ENCODE data around the gene SLCO3A1.
A peak's percentile ranks its signal among the peaks of the same experiment; 100 is the strongest.

The SLCO3A1 gene

GRCh38 chr15:92163641-92164040 is 310.1 kb downstream of the SLCO3A1 start:
- TF ChIP-seq CTCF (IDR thresholded peaks at IDR 0.05; ENCODE audit: insufficient read depth, low read length, missing control alignments), result no peak
- no peak overlapping the region for H3K4me3 ChIP-seq (ENCODE audit: low read depth, low read length)
- DNase-seq (ENCODE audit: low read depth, low spot score), result no peak
- ChIA-PET CTCF (interaction anchor here (0.6 kb wide), 1 partner anchor 15 kb away, joined by 3 read pairs; no protein-coding TSS in a partner anchor), POLR2A (interaction anchor here (0.7 kb wide), 1 partner anchor 68 kb away, joined by 3 read pairs; no protein-coding TSS in a partner anchor)

DNA sequence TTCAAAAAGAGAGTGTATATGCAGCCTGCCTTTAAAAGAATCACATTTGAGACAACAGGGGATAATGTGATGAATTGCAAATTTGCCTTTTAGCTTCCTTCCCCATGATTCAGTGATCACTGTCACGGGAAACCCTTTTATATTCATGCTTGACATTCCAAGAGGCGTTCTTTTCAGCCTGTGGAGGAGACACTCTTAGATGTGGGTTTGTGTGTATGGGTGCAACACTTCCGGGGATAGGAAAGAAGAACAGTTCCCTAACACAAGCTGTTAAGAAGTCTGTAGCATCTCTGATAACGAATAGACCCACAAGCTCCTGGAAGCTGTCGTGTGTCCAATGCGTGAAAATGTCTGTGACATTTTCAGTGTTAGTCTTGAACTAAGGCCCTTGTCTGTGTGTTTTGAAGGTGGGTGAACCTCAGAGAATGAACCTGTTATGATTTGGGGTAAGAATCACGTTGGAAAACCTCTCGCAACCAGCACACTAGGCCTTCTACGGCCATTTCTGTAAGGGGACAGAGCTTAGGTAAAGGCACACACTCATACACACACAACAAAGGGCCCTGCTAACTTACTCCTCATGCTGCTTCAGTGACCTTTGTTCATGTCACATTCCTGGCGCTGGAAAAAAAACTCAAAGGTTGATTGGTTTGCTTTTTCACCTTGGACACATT is 311.0 kb downstream of the SLCO3A1 start:
- DNase-seq (ENCODE audit: low read depth, low spot score), result peak; percentile 40
- no peak overlapping the region for H3K4me3 ChIP-seq (ENCODE audit: low read depth, low read length)
- ChIA-PET CTCF (no interaction called here), POLR2A (interaction anchor here (0.7 kb wide), 1 partner anchor 69 kb away, joined by 3 read pairs; no protein-coding TSS in a partner anchor)
- no peak for TF ChIP-seq CTCF (IDR thresholded peaks at IDR 0.05; ENCODE audit: insufficient read depth, low read length, missing control alignments)

DNA sequence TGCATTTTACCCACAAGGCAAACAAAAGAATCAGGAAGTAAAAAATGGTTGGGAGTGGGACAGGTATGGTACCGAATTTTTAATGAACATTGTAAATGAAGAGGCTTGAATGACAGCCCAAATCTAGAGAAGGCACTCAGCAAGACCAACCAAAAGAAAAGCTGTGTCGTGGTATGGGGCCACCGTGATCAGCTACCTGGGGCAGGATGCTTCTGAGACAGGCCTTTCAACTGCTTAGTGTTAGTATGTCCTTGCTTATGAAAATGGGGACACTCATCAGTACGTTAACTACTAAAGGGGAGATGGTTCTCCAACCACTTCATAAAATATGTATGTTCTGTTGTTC is 311.5 kb downstream of the SLCO3A1 start:
- CTCF ChIA-PET, result no interaction called here
- no peak for TF ChIP-seq CTCF (IDR thresholded peaks at IDR 0.05; ENCODE audit: insufficient read depth, low read length, missing control alignments)
- no peak for DNase-seq (ENCODE audit: low read depth, low spot score)
- POLR2A ChIA-PET, result no interaction called here
- no peak overlapping the region for H3K4me3 ChIP-seq (ENCODE audit: low read depth, low read length)

GRCh38 chr15:92166029-92166428 is 312.5 kb downstream of the SLCO3A1 start:
- no peak overlapping the region for H3K4me3 ChIP-seq (ENCODE audit: low read depth, low read length)
- CTCF ChIA-PET, result no interaction called here
- POLR2A ChIA-PET, result no interaction called here
- no peak for TF ChIP-seq CTCF (IDR thresholded peaks at IDR 0.05; ENCODE audit: insufficient read depth, low read length, missing control alignments)
- DNase-seq (ENCODE audit: low read depth, low spot score), result no peak

- DNase-seq (ENCODE audit: low read depth, low spot score), result no peak
- POLR2A ChIA-PET, result no interaction called here
- CTCF ChIA-PET, result no interaction called here
These were observed 313.4 kb downstream of the SLCO3A1 start for GRCh38 chr15:92166751-92167405.

More at GRCh38 chr15:92166751-92167405, 313.4 kb downstream of the SLCO3A1 start:
- TF ChIP-seq CTCF (IDR thresholded peaks at IDR 0.05; ENCODE audit: insufficient read depth, low read length, missing control alignments), result no peak
- no peak overlapping the region for H3K4me3 ChIP-seq (ENCODE audit: low read depth, low read length)

Data from AG04449 (cell line).